Non-pigmented ciliary epithelial cell (primary cell): ENCODE results near the gene ZFYVE19.

ENCODE experiments used
- DNase-seq: peaks from one replicate; pipeline ENCODE4 v3.0.0-alpha.2; 2010; ENCODE audit warnings: low read depth

The ZFYVE19 gene

DNA sequence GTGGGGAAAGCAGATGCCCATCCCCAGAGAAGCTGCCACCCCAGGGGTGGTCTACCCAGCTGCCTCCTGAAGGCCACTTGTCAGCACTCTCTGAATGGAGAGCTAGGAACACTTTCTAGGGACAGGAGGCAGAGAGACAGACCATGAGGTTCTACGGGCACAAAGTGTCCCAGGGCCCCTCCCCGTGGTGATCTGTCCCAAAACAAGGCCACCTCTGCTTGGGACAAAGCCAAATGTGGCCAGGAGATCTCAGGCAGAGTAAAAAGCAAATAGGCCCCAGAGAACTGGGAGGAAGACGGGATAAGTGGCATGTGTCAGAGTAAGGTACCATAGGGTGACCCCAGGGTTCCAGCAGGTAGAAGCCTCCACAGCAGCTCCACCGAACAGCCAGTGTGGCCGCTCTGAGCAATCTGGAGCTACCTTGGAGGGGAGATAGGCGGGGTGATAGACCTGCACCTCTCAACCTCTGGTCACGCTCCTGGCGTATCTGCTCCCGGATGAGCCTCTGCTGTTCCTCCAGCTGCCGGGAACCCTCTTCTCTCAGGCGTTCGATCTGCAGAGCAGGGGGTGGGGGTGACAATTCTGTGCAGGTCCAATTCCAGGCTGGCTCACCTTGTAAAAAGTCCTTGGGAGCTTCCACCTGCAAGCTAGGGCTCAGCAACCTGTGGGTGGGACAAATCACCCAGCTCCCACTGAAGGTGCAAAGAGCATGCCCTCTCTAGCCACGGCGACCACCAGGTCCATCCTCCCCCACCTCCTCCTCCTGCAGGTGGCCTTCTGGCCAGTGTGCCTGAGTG, 31.0 kb upstream of the ZFYVE19 start:
- DNase-seq = no peak

DNA sequence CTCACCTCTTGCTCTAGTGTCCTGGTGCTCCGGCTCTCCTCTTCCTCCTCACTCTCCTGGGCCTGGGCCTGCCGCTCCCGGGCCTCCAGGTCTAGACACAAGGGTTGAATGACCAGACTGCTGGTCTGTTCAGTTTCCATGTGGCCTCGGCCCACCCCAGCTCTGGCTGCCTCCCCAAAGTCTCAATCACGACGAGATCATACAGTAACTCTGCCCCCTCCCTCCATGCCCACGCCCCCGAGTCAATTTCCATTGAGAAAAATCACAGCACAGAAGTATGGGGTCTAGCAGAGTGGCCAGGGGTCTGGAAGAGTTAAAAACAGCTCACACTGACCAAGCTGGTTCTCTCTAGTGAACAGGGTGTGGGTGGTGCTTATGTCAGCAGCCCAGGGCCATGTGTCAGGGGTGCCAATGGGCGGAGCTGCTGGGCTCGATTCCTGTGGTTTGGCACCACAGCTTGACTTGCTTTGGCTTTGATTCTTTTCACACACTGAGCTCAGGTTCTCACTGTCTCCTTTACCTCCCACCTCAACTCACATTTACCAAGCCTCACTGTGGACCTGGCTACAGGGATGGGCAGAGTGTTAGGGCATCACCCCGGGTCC, 30.2 kb upstream of the ZFYVE19 start:
- no peak for DNase-seq

- no peak for DNase-seq
Observed at GRCh38 chr15:40782609-40783227, 24.2 kb upstream of the ZFYVE19 start.

GRCh38 chr15:40785164-40785563, 21.7 kb upstream of the ZFYVE19 start:
- no peak for DNase-seq

DNA sequence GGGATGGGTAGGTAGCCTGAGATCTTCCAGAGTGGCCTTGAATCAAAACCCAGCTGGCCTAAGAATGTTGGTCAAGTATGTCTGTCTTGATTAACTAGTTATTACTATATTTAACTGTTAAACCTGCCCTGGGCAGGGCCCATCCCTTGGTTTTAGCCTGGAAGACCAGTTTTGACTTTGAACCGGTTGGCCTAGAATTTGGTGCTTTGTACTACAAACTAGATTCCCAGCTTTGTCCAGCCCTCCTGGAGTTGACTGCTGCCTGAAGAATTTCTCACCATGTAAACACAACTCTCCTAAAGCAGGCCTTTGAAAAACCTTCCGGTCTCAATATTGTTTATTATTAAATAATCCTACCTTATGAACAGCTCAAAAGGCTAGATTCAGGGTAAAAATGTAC, 21.1 kb upstream of the ZFYVE19 start:
- DNase-seq = no peak

DNA sequence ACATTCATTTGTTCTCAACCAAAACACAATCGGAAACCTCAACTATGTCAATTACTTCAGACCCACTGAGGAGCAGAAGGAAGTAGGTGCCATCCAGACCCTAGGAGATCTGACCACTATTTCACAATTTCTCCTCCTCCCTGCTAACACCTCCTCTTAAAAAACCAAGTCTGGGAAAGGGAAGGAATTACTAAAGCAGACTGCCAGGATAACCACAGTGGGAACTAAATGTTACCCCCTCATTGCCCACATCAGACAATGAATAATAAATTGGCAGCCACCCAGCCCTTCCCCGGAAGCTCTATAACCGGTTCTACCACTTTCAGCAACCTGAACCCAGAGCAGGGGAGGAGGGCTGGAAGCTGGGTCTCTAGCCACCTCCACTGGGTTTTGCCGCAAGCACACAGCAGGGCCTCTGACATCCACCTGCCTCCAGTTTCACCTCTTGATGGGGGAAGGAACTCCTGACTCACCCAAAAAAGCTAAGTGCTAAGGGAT, 19.5 kb upstream of the ZFYVE19 start:
- DNase-seq = peak; percentile 55

DNA sequence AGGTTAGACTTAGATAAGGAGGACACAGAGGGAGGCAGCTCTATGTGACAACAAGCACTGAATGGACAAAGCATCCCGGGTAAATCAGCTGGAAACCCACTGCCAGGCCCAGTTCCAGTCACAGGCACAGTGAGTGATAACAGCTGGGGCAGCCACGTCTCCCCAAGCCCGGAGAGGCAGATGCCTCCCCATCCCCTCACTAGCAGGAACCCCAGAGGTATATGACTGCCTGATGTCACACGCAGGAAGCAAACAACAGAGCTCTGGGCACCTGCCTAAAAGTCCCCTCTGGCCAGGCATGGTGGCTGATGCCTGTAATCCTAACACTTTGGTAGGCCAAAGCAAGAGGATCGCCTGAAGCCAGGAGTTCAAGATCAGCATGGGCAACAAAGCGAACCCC, 18.9 kb upstream of the ZFYVE19 start:
- no peak for DNase-seq

DNA sequence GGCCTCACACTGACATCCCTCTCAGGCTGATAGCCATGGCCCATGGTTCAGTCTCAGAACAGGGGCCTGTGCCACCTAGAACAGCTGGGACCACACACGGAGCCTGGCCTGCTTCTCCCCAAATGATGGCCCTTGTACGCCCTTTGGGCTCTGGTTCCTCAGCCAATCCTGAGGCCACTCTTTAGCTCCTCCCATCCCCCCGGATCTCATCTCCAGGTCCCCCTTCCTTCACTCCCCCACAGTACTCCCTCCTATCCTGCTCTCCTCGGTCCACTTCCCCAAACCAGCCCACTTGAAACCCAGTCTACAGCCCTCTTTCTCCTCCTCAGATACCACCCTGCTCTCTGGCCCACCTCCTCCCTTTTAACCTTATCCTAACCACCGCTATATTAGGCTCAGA, 17.8 kb upstream of the ZFYVE19 start:
- DNase-seq = no peak

DNA sequence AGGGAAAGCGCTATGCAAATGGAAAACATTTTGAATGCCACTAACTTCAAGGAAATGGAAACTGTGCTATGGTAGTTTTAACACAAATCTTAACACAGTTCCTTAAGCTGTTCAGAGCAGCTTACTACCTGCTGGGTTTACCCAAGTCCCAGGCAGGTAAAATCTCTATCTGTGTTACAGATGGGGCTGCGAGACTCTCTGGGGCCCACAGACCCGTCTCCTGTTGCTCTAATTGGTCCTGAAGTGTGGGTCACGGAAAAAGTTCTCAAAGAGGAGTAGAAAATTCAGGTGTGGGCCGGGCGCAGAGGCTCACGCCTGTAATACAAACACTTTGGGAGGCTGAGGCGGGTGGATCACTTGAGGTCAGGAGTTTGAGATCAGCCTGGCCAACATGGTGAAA, 16.9 kb upstream of the ZFYVE19 start:
- DNase-seq = no peak

- no peak for DNase-seq
Observed at GRCh38 chr15:40790718-40791117, 16.2 kb upstream of the ZFYVE19 start.

DNA sequence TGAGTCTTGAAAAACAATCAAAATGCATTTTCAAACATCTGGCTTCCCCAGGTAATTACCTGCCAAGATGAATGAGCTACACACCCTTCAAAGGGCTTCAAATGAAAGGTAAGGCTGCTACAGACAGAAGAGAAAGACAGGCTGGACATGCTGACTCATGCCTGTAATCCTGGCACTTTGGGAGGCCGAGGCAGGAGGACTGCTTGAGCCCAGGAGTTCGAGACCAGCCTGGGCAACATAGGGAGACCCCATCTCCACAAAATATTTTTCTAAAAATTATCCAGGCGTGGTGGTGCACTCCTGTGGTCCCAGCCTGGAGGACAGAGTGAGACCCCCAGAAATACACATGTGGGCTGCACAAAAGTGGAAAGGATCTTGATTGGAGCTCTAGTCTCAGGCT, 14.5 kb upstream of the ZFYVE19 start:
- DNase-seq = no peak

- peak; percentile 92 for DNase-seq
Observed at GRCh38 chr15:40793216-40793989, 13.5 kb upstream of the ZFYVE19 start.

GRCh38 chr15:40796041-40796440, 10.8 kb upstream of the ZFYVE19 start:
- DNase-seq = no peak

DNA sequence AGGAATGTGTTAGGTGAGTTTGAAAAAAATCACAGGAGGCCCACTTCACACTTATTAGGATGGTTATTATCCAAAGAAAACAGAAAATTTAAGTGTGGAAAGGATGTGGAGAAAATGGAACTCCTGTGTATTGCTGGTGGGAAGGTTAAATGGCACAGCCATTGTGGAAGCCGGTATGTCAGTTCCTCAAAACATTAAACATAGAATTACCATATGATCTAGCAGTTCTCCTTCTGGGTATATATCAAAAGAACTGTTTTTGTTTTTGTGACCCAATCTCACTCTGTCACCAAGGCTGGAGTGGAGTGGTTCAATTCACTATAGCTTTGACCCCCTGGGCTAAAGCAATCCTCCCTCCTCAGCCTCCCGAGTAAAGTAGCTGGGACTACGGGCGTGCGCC, 10.4 kb upstream of the ZFYVE19 start:
- no peak for DNase-seq

DNA sequence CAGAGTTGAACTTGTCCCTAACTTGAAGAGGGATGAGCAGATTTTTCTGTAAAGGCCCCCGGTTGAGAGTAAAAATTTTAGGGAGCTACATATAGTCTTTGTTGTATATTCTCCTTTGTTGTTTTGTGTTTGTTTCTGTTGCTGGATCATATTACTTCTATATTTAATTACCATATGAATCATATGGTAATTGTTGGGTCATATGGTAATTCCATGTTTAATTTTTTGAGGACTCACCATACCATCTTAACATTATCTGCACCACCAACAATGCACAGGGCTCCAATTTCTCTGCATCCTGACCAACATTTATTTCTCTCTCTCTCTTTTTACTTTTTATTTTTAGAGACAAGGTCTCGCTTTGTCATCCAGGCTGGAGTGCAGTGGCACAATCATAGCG, 7.4 kb upstream of the ZFYVE19 start:
- no peak for DNase-seq

DNA sequence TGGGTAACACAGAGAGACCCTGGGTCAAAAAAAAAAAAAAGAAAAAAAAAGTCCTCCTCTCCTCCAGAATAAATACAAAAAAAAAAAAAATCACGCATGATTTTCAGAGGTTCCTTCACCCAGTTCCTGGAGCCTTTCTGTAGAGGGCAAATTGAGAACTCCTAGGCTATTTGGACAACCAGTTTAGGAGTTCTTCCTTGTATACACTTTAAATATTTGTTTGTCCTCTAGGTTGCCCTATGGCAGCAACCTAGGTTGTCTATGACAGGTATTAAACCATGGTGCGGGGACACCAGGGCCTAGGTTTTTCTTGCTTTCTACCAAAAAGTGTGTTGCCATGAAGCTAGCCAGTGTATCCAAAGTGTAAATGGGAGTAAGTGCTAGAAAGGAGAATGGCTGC, 3.8 kb upstream of the ZFYVE19 start:
- DNase-seq = no peak

- DNase-seq = no peak
Observed at GRCh38 chr15:40803688-40804087, 3.2 kb upstream of the ZFYVE19 start.

DNA sequence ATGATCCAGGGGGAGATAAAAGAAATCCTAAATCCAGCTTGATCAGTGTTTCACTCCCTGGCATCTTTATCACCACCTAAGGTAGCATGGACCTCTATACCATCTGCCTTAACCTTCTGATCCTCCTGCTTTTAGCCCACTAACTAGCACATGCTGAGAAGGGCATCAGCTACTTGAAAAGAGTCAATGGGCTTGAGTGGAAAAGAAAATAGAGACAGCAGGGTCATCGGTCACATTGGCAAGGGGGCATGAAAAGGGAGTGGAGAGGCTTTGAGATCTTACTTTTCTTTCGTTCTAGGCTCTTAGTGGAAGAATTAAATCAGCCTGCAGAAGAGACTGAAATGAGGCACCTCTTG, 239 bp upstream of the ZFYVE19 start:
- no peak for DNase-seq

- no peak for DNase-seq
Observed at GRCh38 chr15:40807888-40808461, 1.1 kb downstream of the ZFYVE19 start.

GRCh38 chr15:40808861-40809450, 2.1 kb downstream of the ZFYVE19 start:
- no peak for DNase-seq

DNA sequence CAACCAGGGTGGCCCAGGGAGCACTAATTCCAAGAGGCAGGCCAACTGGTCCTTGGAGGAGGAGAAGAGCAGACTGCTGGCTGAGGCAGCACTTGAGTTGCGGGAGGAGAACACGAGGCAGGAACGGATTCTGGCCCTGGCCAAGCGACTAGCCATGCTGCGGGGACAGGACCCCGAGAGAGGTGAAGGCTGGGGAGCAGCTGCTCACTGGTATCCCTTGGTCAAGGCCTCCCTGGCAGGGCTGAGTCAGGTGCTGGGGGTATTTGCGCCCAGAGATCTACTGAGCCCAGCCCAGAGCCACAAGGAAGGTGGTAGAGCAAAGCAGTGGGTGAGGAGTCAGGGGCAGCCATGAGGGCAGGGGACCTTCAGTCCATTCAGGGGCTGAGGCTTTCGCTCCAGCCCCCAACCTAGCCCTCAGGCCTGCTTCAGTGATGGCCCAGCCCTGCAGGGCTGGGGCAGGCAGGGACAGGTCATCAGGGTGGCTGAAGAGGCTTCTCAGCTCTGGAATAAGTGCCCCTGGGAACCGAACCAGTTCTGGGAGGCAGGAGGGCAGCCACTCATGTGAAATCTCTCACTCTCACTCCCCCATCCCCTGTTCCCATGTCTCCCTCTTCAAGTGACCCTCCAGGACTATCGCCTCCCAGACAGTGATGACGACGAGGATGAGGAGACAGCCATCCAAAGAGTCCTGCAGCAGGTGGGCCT, 6.0 kb downstream of the ZFYVE19 start:
- DNase-seq = no peak
